H1 (cell line): ENCODE results near the gene NOS1AP. TPM values are rescaled to one million over a fixed set of nuclear protein-coding genes. Genes with fewer than 3 reads are reported as not detected.
A peak's percentile ranks its signal among the peaks of the same experiment; 100 is the strongest.

Source experiments
- CTCF ChIA-PET: fragments of 300-600 bp; sonication (Branson Sonifier 250); formaldehyde crosslinking; loops from one replicate; lab custom pipeline; 2021; ENCODE audit not compliant: partially characterized antibody; lab: Charles Lee
- POLR2A ChIA-PET: fragments of 300-600 bp; sonication (Branson Sonifier 250); formaldehyde crosslinking; loops from one replicate; lab custom pipeline; 2021; ENCODE audit warnings: inconsistent platforms; ENCODE audit not compliant: partially characterized antibody; lab: Charles Lee
- DNase-seq, 2 experiments: peaks; one replicate each; pipeline versions ENCODE4 v3.0.0 to v3.0.0-alpha.2; 2010 to 2022; ENCODE audit warnings: low spot score in 2 of 2, low read depth in 1 of 2, mixed read lengths in 1 of 2
- FAIRE-seq: peaks from 2 replicates; lab custom pipeline; 2011; peaks lifted over from hg19 to GRCh38; lab: Jason Lieb, UNC
- H2AFZ ChIP-seq: 2 replicates; pipeline ENCODE4 v1.8.1; 2012; ENCODE audit warnings: low read length, inconsistent platforms
- H2AK5ac ChIP-seq: 2 replicates; pipeline ENCODE4 v1.6.1; 2013; ENCODE audit warnings: low read depth, low read length
- H2BK120ac ChIP-seq: replicated peaks from 2 replicates; pipeline ENCODE3; 2013; ENCODE audit warnings: low read depth, low read length, inconsistent platforms
- H2BK12ac ChIP-seq: 2 replicates; pipeline ENCODE4 v1.6.1; 2013; ENCODE audit warnings: low read depth, low read length
- H2BK15ac ChIP-seq: 2 replicates; pipeline ENCODE4 v1.6.1; 2013; ENCODE audit warnings: low read length
- H2BK20ac ChIP-seq: 2 replicates; pipeline ENCODE4 v1.6.1; 2013; ENCODE audit warnings: low read length
- H2BK5ac ChIP-seq: 2 replicates; pipeline ENCODE4 v1.6.1; 2013; ENCODE audit warnings: low read depth, low read length
- H3K14ac ChIP-seq: 2 replicates; pipeline ENCODE4 v1.6.1; 2013; ENCODE audit warnings: inconsistent platforms; ENCODE audit not compliant: insufficient read length
- H3K18ac ChIP-seq: 2 replicates; pipeline ENCODE4 v1.6.1; 2013; ENCODE audit warnings: low read length; ENCODE audit errors: extremely low read depth
- H3K23ac ChIP-seq: 2 replicates; pipeline ENCODE4 v1.6.1; 2013; ENCODE audit warnings: inconsistent platforms; ENCODE audit not compliant: insufficient read length
- H3K23me2 ChIP-seq: 2 replicates; pipeline ENCODE4 v1.6.1; 2013; ENCODE audit warnings: low read depth, low read length
- H3K27ac ChIP-seq: 2 replicates; pipeline ENCODE4 v1.6.1; 2011; ENCODE audit warnings: low read depth, low read length, inconsistent platforms
- H3K27me3 ChIP-seq, 4 experiments: replicated peaks in 1 of 4; 1 replicate in 1 of 4; 2 replicates in 3 of 4; pipeline versions ENCODE4 v1.6.1 to v1.8.1; 2011 to 2013; ENCODE audit warnings: low read length in 3 of 4, mild to moderate bottlenecking in 3 of 4, inconsistent platforms in 2 of 4, mixed read lengths in 2 of 4, moderate library complexity in 1 of 4; ENCODE audit not compliant: control insufficient read depth in 3 of 4, insufficient read depth in 3 of 4; ENCODE audit errors: extremely low read depth in 1 of 4
- H3K36me3 ChIP-seq, 4 experiments: 2 replicates each; pipeline versions ENCODE4 v1.6.1 to v1.8.1; 2011 to 2013; ENCODE audit warnings: mild to moderate bottlenecking in 4 of 4, low read length in 3 of 4, moderate library complexity in 2 of 4, control low read depth in 1 of 4, inconsistent platforms in 1 of 4; ENCODE audit not compliant: insufficient read depth in 4 of 4, control insufficient read depth in 2 of 4
- H3K4ac ChIP-seq: replicated peaks from 2 replicates; pipeline ENCODE3; 2013; ENCODE audit warnings: low read length, low read depth, mixed read lengths, inconsistent platforms; ENCODE audit not compliant: insufficient read length
- H3K4me1 ChIP-seq, 4 experiments: replicated peaks in 1 of 4; 1 replicate in 1 of 4; 2 replicates in 3 of 4; pipeline versions ENCODE4 v1.6.1 to v1.8.1; 2011 to 2013; ENCODE audit warnings: low read length in 3 of 4, inconsistent platforms in 2 of 4, mixed read lengths in 1 of 4; ENCODE audit not compliant: insufficient read depth in 4 of 4, control insufficient read depth in 3 of 4
- H3K4me2 ChIP-seq, 2 experiments: 2 replicates each; pipeline versions ENCODE4 v1.6.1 to v1.8.1; 2011 to 2013; ENCODE audit warnings: low read depth in 2 of 2, low read length in 2 of 2, control low read depth in 1 of 2, inconsistent platforms in 1 of 2, mild to moderate bottlenecking in 1 of 2; ENCODE audit not compliant: insufficient read depth in 1 of 2
- H3K4me3 ChIP-seq, 4 experiments: fragments of 200-600, 300-600 bp in 1 of 4; sonication (generic), shearing (Covaris generic), sonication (Bioruptor Twin) in 1 of 4; 2 replicates each; pipeline versions ENCODE4 v1.5.1 to v1.8.1; 2011 to 2016; ENCODE audit warnings: low read length in 4 of 4, low read depth in 3 of 4, control low read depth in 2 of 4, inconsistent platforms in 2 of 4, mild to moderate bottlenecking in 2 of 4, mixed read lengths in 1 of 4, moderate library complexity in 1 of 4; ENCODE audit not compliant: insufficient read depth in 2 of 4; ENCODE audit errors: extremely low read depth in 1 of 4
- H3K56ac ChIP-seq: replicated peaks from 2 replicates; pipeline ENCODE3; 2013; ENCODE audit warnings: low read depth, mild to moderate bottlenecking, mixed read lengths, low read length, inconsistent platforms; ENCODE audit not compliant: insufficient read length
- H3K79me1 ChIP-seq: 2 replicates; pipeline ENCODE4 v1.6.1; 2013; ENCODE audit warnings: low read depth, low read length, control low read depth
- H3K79me2 ChIP-seq, 2 experiments: 2 replicates each; pipeline versions ENCODE4 v1.6.1 to v1.8.1; 2012 to 2013; ENCODE audit warnings: low read length in 2 of 2, mild to moderate bottlenecking in 2 of 2, inconsistent platforms in 1 of 2; ENCODE audit not compliant: insufficient read depth in 2 of 2, control insufficient read depth in 1 of 2
- H3K9ac ChIP-seq, 4 experiments: replicated peaks in 1 of 4; 1 replicate in 1 of 4; 2 replicates in 3 of 4; pipeline versions ENCODE4 v1.6.1 to v1.8.1; 2011 to 2013; ENCODE audit warnings: low read depth in 3 of 4, low read length in 3 of 4, control low read depth in 2 of 4, mild to moderate bottlenecking in 2 of 4, moderate library complexity in 2 of 4, inconsistent platforms in 1 of 4; ENCODE audit errors: extremely low read depth in 1 of 4
- H3K9me3 ChIP-seq, 2 experiments: 2 replicates each; pipeline versions ENCODE4 v1.6.1 to v1.8.1; 2012 to 2013; ENCODE audit warnings: mild to moderate bottlenecking in 2 of 2, moderate library complexity in 2 of 2, control low read depth in 1 of 2, inconsistent platforms in 1 of 2, low read depth in 1 of 2, low read length in 1 of 2, mixed read lengths in 1 of 2; ENCODE audit not compliant: insufficient read depth in 2 of 2
- H4K20me1 ChIP-seq, 2 experiments: replicated peaks in 1 of 2; 2 replicates each; pipeline versions ENCODE3 to v1.8.1; 2011 to 2013; ENCODE audit warnings: inconsistent platforms in 2 of 2, low read length in 2 of 2, mild to moderate bottlenecking in 1 of 2; ENCODE audit not compliant: insufficient read depth in 2 of 2, control insufficient read depth in 1 of 2
- H4K5ac ChIP-seq: 2 replicates; pipeline ENCODE4 v1.6.1; 2013; ENCODE audit warnings: low read length, low read depth, mixed read lengths, inconsistent platforms; ENCODE audit not compliant: insufficient read length
- H4K8ac ChIP-seq: 2 replicates; pipeline ENCODE4 v1.8.0; 2013; ENCODE audit warnings: mild to moderate bottlenecking, moderate library complexity, low read length, inconsistent platforms; ENCODE audit not compliant: insufficient read depth; ENCODE audit errors: extremely low read depth
- H4K91ac ChIP-seq: replicated peaks from 2 replicates; pipeline ENCODE3; 2013; ENCODE audit warnings: low read length, mixed read lengths, inconsistent platforms; ENCODE audit not compliant: insufficient read length
- BCL11A ChIP-seq, 2 experiments: IDR thresholded peaks; one replicate each; pipeline ENCODE4 v1.6.1; 2011; ENCODE audit warnings: low read depth in 2 of 2, low read length in 2 of 2, mild to moderate bottlenecking in 2 of 2
- RNF2 ChIP-seq: fragments of 200-900, 300-1000 bp; sonication (generic); IDR thresholded peaks from 2 replicates; pipeline ENCODE4 v1.7.1; 2016; ENCODE audit warnings: borderline replicate concordance, low read depth, mild to moderate bottlenecking, antibody characterized with exemption, low read length; ENCODE audit not compliant: poor library complexity, severe bottlenecking; ENCODE audit errors: missing control alignments
- WGBS, 2 experiments: shearing (Covaris generic) in 1 of 2; methylation state at CpG; one replicate each; pipeline versions ENCODE4 v1.1.6 to v1.1.7; 2013 to 2015; ENCODE audit warnings: low lambda C conversion rate in 2 of 2, mixed read lengths in 2 of 2, inconsistent platforms in 1 of 2, low coverage in 1 of 2, missing lambda C conversion rate in 1 of 2; ENCODE audit not compliant: insufficient replicate concordance in 2 of 2, insufficient coverage in 1 of 2, insufficient read length in 1 of 2; ENCODE audit errors: extremely low coverage in 1 of 2, missing lambda C conversion rate in 1 of 2; 5-methylcytosine and 5-hydroxymethylcytosine counted together
- polyA plus RNA-seq, 7 experiments: library from polyadenylated mRNA; depleted of rRNA in 3 of 7; stranded (reverse) in 5 of 7; unstranded in 2 of 7; fragments of >200 nt in 5 of 7; fragments of 200-250 nt in 2 of 7; gene quantifications; 1 replicate in 5 of 7; 2 replicates in 1 of 7; 4 replicates in 1 of 7; pipeline versions ENCODE4 v1.2.1 to v1.2.3, GENCODE V29; 2011 to 2013; ENCODE audit warnings: missing spikeins in 2 of 7, mixed read lengths in 2 of 7
- total RNA-seq: library from RNA; stranded (reverse); fragmentation: NEBNext Ultra II Directional; extraction: Animal tissue kit (Norgen Biotek cat#: 25700); gene quantifications from 2 replicates; pipeline ENCODE4 v1.2.1, GENCODE V29; 2021

Gene NOS1AP
- total and polyA plus RNA-seq, 2 of the 8 experiments (the other 6 are each of a cell fraction or from before 2014, with no cell fraction given): 2.4 to 12.1 TPM

DNA sequence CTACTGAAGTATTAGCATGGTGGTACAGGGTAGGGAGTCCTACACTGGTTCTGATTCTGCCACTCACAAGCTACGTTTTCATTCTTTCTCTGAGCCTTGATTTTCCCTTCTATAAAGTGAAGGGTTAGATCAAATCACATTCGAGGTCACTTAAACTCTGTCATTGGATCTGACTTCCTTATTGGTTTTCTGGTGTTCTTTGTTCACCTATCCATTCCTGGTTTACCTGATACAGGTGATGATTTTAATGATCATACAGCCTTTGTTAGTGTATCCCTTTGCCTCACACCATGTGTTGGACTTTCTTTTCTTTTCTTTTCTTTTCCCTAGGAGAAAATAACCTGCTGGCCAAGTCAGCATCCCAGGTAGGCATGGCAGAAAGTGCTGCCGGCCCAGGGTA, 74.8 kb downstream of the NOS1AP start:
- Histone ChIP-seq H3K79me1 (no peaks in the 10 kb centered on the region), H3K4me1 (peaks cover 14 to 34% (median 31%) of the 10 kb centered on the region in 4 experiments), H2BK20ac (peak overlapping the region; percentile 35; the same call in 1 of the 2 replicates), H2BK12ac (peak overlapping the region; percentile 77), H4K5ac (no peak overlapping the region), H2AFZ (no peak overlapping the region), H3K23me2 (no peaks in the 10 kb centered on the region), H3K4ac (peak overlapping the region; percentile 14), H3K23ac (no peak overlapping the region), H3K36me3 (no peaks in the 10 kb centered on the region), H3K14ac (no peak overlapping the region), H3K27me3 (no peaks in the 10 kb centered on the region; a peak in 1 of 7 replicates), H3K4me2 (peak overlapping the region; percentile 35 to 85), H2BK15ac (0 out of 2 replicates have a peak overlapping the region, but pooled peaks have one; percentile 8), H3K18ac (peak overlapping the region; percentile 79), H3K9me3 (no peaks in the 10 kb centered on the region), H3K79me2 (peaks cover 0 to 45% of the 10 kb centered on the region in 2 experiments; a peak in 3 of 4 replicates), H3K27ac (no peak overlapping the region; the same call in 1 of the 2 replicates), H3K4me3 (peak overlapping the region in 1 of 4 experiments; percentile 19; a peak in 1 of 8 replicates), H3K56ac (no peak overlapping the region), H2AK5ac (peak overlapping the region; percentile 67; the same call in 1 of the 2 replicates), H3K9ac (no peak overlapping the region), H2BK5ac (peak overlapping the region; percentile 73; the same call in 1 of the 2 replicates), H4K8ac (no peak overlapping the region), H4K20me1 (no peaks in the 10 kb centered on the region), H4K91ac (peak overlapping the region; percentile 47), H2BK120ac (peak overlapping the region; percentile 51)
- no peak for DNase-seq
- TF ChIP-seq BCL11A (IDR thresholded peaks at IDR 0.05; ENCODE audit: low read depth in 2 of 2, low read length in 2 of 2) (no peak), RNF2 (no peak)
- ChIA-PET POLR2A (interaction anchor here (1.2 to 4.1 kb wide), 6 partner anchors 12 to 75 kb away, joined by 3 to 24 read pairs (median 9); partner anchors contain the start of gene NOS1AP), CTCF (interaction anchor here (2.1 to 5.6 kb wide), 2 partner anchors 8 to 13 kb away, joined by 7 to 36 read pairs; no protein-coding TSS in a partner anchor)
- FAIRE-seq: no peak
- WGBS, 2 experiments: 44% methylated on average over 3 of the region's 3 CpGs; no CpG with 5 or more reads in 1 of the 2 experiments
